WTC11 (cell line): ENCODE data around the gene SETD1B. TPM values are rescaled to one million over a fixed set of nuclear protein-coding genes. Genes with fewer than 3 reads are reported as not detected.
"Not testable (repeated sequence)": the region's sequence is repeated elsewhere in the genome, so short reads cannot be mapped to it uniquely, and the experiment has no call there.

ENCODE experiments used
- ATAC-seq: fragments of 200-7000 bp; cut with Tn5 transposase; 2 replicates; pipeline ENCODE4 v1.10.0; 2021; ENCODE audit warnings: mild to moderate bottlenecking, moderate library complexity
- CTCF ChIA-PET: fragments of 300-600 bp; sonication (Branson Sonifier 250); formaldehyde crosslinking; loops from one replicate; lab custom pipeline; 2021; ENCODE audit warnings: antibody characterized with exemption; lab: Charles Lee
- POLR2A ChIA-PET: fragments of 350-600 bp; sonication (Branson Sonifier 250); formaldehyde crosslinking; loops from one replicate; lab custom pipeline; 2021; ENCODE audit warnings: antibody characterized with exemption; lab: Charles Lee
- DNase-seq: peaks from one replicate; pipeline ENCODE4 v3.0.0; 2021; ENCODE audit warnings: low spot score
- H3K27ac Mint-ChIP-seq: 2 replicates; pipeline ENCODE4 v1.8.0; 2021; ENCODE audit warnings: mixed read lengths
- H3K27me3 Mint-ChIP-seq: 2 replicates; pipeline ENCODE4 v1.8.0; 2021; ENCODE audit warnings: low read depth, mild to moderate bottlenecking, moderate library complexity, mixed read lengths
- H3K36me3 Mint-ChIP-seq: 2 replicates; pipeline ENCODE4 v1.8.0; 2021; ENCODE audit warnings: mixed read lengths
- H3K4me1 Mint-ChIP-seq: 2 replicates; pipeline ENCODE4 v1.8.0; 2022; ENCODE audit warnings: mixed read lengths
- H3K4me3 Mint-ChIP-seq: 2 replicates; pipeline ENCODE4 v1.8.0; 2021; ENCODE audit warnings: mild to moderate bottlenecking, moderate library complexity, mixed read lengths
- H3K9me3 Mint-ChIP-seq: 2 replicates; pipeline ENCODE4 v1.8.0; 2021; ENCODE audit warnings: mixed read lengths
- CTCF ChIP-seq: fragments of 200-600 bp; IDR thresholded peaks from 2 replicates; pipeline ENCODE4 v1.8.0; 2022; ENCODE audit warnings: antibody characterized with exemption
- EMX1 ChIP-seq: fragments of 250-450 bp; sonication (Bioruptor Pico); IDR thresholded peaks from 2 replicates; pipeline ENCODE4 v1.8.0; 2021; ENCODE audit warnings: mild to moderate bottlenecking
- FOXJ3 ChIP-seq: sonication (generic); formaldehyde crosslinking; IDR thresholded peaks from 2 replicates; pipeline ENCODE4 v1.9.0; 2021; ENCODE audit warnings: missing genetic modification reagents, mild to moderate bottlenecking, borderline replicate concordance
- HMGA2 ChIP-seq: fragments of 250-450 bp; sonication (Bioruptor Pico); IDR thresholded peaks from 2 replicates; pipeline ENCODE4 v1.4.0; 2021; ENCODE audit warnings: mild to moderate bottlenecking, moderate library complexity
- JAZF1 ChIP-seq: fragments of 250-450 bp; sonication (Bioruptor Pico); IDR thresholded peaks from 2 replicates; pipeline ENCODE4 v1.9.0; 2021; ENCODE audit warnings: moderate library complexity, mild to moderate bottlenecking, inconsistent platforms
- NFE2L1 ChIP-seq: sonication (generic); formaldehyde crosslinking; IDR thresholded peaks from 2 replicates; pipeline ENCODE4 v1.8.1; 2023; ENCODE audit warnings: missing genetic modification reagents
- NFYB ChIP-seq: sonication (generic); formaldehyde crosslinking; conservative IDR thresholded peaks from 2 replicates; pipeline ENCODE4 v1.8.0; 2022; ENCODE audit warnings: low read depth, missing genetic modification reagents
- NR2C2 ChIP-seq: sonication (generic); formaldehyde crosslinking; IDR thresholded peaks from 2 replicates; pipeline ENCODE4 v1.8.0; 2022; ENCODE audit warnings: mild to moderate bottlenecking, missing genetic modification reagents
- RELA ChIP-seq: sonication (generic); formaldehyde crosslinking; IDR thresholded peaks from 2 replicates; pipeline ENCODE4 v1.8.1; 2022; ENCODE audit warnings: missing genetic modification reagents, mild to moderate bottlenecking, borderline replicate concordance
- SP1 ChIP-seq: sonication (generic); formaldehyde crosslinking; conservative IDR thresholded peaks from 2 replicates; pipeline ENCODE4 v1.8.1; 2022; ENCODE audit warnings: missing genetic modification reagents
- TEAD1 ChIP-seq: sonication (generic); formaldehyde crosslinking; IDR thresholded peaks from 2 replicates; pipeline ENCODE4 v1.8.0; 2022; ENCODE audit warnings: mild to moderate bottlenecking, missing genetic modification reagents
- ZBTB21 ChIP-seq: sonication (generic); formaldehyde crosslinking; IDR thresholded peaks from 2 replicates; pipeline ENCODE4 v1.8.1; 2023; ENCODE audit warnings: mild to moderate bottlenecking, missing genetic modification reagents, borderline replicate concordance
- ZNF219 ChIP-seq: sonication (generic); formaldehyde crosslinking; IDR thresholded peaks from 2 replicates; pipeline ENCODE4 v1.8.0; 2023; ENCODE audit warnings: missing genetic modification reagents, mild to moderate bottlenecking, borderline replicate concordance
- ZNF532 ChIP-seq: fragments of 250-450 bp; sonication (Bioruptor Pico); IDR thresholded peaks from 2 replicates; pipeline ENCODE4 v1.9.0; 2021; ENCODE audit warnings: mild to moderate bottlenecking, borderline replicate concordance
- total RNA-seq: library from RNA; stranded (reverse); gene quantifications from 3 replicates; pipeline ENCODE4 v1.2.3, GENCODE V29; 2021
- TF ChIP-seq, protein P1 (sequence below): sonication (generic); formaldehyde crosslinking; IDR thresholded peaks from 2 replicates; pipeline ENCODE4 v1.8.1; 2023; ENCODE audit warnings: mild to moderate bottlenecking, moderate library complexity, missing genetic modification reagents
- TF ChIP-seq, protein P2 (sequence below): sonication (generic); formaldehyde crosslinking; IDR thresholded peaks from 2 replicates; pipeline ENCODE4 v1.8.1; 2022; ENCODE audit warnings: missing genetic modification reagents, borderline replicate concordance
- TF ChIP-seq, protein P3 (sequence below): sonication (generic); formaldehyde crosslinking; IDR thresholded peaks from 2 replicates; pipeline ENCODE4 v1.8.1; 2023; ENCODE audit warnings: mild to moderate bottlenecking, missing genetic modification reagents, borderline replicate concordance
- TF ChIP-seq, protein P4 (sequence below): sonication (generic); formaldehyde crosslinking; IDR thresholded peaks from 2 replicates; pipeline ENCODE4 v1.8.1; 2023; ENCODE audit warnings: mild to moderate bottlenecking, missing genetic modification reagents, moderate library complexity
- TF ChIP-seq, protein P5 (sequence below): sonication (generic); formaldehyde crosslinking; IDR thresholded peaks from 2 replicates; pipeline ENCODE4 v1.8.1; 2023; ENCODE audit warnings: mild to moderate bottlenecking, missing genetic modification reagents, moderate library complexity
- TF ChIP-seq, protein P6 (sequence below): sonication (generic); formaldehyde crosslinking; IDR thresholded peaks from 2 replicates; pipeline ENCODE4 v1.8.0; 2022; ENCODE audit warnings: mild to moderate bottlenecking, missing genetic modification reagents

The SETD1B gene
- total RNA-seq, 1 experiment from 2014 or later: 19.5 TPM

DNA sequence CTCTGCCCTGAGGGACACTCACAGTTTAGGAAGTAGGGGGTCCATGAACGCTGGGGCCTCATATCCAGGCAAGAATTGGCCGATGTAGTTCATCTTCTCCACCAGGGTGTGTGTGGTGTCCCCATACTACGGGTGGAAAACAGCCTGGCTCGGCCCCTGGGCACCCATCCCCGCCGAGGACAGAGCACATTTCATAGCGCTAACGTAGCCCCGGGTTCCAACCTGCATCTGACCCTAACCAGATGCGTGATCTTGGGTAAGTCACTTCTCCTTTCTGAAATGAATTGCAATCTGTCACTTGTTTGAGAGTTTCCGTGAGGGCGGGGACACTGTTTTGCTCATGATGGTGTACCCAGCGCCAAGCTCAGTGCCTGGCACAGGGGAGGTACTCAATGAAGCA is 45.9 kb downstream of the SETD1B start:
- Mint-ChIP-seq H3K4me1 (no peaks in the 10 kb centered on the region), H3K4me3 (no peak overlapping the region), H3K27me3 (peaks cover 3% of the 10 kb centered on the region), H3K9me3 (no peaks in the 10 kb centered on the region), H3K27ac (no peak overlapping the region), H3K36me3 (no peaks in the 10 kb centered on the region)
- ChIA-PET CTCF (interaction anchor here (1.2 kb wide), 1 partner anchor 69 kb away, joined by 4 read pairs; the partner anchor contains the start of gene CFAP251), POLR2A (no interaction called here)
- no peak for TF ChIP-seq SP1
- no peak for TF ChIP-seq NFYB (CRISPR knock-in tag)
- TF ChIP-seq, protein P1, sequence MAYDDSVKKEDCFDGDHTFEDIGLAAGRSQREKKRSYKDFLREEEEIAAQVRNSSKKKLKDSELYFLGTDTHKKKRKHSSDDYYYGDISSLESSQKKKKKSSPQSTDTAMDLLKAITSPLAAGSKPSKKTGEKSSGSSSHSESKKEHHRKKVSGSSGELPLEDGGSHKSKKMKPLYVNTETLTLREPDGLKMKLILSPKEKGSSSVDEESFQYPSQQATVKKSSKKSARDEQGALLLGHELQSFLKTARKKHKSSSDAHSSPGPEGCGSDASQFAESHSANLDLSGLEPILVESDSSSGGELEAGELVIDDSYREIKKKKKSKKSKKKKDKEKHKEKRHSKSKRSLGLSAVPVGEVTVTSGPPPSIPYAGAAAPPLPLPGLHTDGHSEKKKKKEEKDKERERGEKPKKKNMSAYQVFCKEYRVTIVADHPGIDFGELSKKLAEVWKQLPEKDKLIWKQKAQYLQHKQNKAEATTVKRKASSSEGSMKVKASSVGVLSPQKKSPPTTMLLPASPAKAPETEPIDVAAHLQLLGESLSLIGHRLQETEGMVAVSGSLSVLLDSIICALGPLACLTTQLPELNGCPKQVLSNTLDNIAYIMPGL (CRISPR knock-in tag): no peak
- TF ChIP-seq, protein P2, sequence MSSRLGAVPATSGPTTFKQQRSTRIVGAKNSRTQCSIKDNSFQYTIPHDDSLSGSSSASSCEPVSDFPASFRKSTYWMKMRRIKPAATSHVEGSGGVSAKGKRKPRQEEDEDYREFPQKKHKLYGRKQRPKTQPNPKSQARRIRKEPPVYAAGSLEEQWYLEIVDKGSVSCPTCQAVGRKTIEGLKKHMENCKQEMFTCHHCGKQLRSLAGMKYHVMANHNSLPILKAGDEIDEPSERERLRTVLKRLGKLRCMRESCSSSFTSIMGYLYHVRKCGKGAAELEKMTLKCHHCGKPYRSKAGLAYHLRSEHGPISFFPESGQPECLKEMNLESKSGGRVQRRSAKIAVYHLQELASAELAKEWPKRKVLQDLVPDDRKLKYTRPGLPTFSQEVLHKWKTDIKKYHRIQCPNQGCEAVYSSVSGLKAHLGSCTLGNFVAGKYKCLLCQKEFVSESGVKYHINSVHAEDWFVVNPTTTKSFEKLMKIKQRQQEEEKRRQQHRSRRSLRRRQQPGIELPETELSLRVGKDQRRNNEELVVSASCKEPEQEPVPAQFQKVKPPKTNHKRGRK: no peak
- TF ChIP-seq, protein P3, sequence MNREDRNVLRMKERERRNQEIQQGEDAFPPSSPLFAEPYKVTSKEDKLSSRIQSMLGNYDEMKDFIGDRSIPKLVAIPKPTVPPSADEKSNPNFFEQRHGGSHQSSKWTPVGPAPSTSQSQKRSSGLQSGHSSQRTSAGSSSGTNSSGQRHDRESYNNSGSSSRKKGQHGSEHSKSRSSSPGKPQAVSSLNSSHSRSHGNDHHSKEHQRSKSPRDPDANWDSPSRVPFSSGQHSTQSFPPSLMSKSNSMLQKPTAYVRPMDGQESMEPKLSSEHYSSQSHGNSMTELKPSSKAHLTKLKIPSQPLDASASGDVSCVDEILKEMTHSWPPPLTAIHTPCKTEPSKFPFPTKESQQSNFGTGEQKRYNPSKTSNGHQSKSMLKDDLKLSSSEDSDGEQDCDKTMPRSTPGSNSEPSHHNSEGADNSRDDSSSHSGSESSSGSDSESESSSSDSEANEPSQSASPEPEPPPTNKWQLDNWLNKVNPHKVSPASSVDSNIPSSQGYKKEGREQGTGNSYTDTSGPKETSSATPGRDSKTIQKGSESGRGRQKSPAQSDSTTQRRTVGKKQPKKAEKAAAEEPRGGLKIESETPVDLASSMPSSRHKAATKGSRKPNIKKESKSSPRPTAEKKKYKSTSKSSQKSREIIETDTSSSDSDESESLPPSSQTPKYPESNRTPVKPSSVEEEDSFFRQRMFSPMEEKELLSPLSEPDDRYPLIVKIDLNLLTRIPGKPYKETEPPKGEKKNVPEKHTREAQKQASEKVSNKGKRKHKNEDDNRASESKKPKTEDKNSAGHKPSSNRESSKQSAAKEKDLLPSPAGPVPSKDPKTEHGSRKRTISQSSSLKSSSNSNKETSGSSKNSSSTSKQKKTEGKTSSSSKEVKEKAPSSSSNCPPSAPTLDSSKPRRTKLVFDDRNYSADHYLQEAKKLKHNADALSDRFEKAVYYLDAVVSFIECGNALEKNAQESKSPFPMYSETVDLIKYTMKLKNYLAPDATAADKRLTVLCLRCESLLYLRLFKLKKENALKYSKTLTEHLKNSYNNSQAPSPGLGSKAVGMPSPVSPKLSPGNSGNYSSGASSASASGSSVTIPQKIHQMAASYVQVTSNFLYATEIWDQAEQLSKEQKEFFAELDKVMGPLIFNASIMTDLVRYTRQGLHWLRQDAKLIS (CRISPR knock-in tag): no peak
- TF ChIP-seq ZNF532 (CRISPR knock-in tag): no peak
- TF ChIP-seq, protein P4, sequence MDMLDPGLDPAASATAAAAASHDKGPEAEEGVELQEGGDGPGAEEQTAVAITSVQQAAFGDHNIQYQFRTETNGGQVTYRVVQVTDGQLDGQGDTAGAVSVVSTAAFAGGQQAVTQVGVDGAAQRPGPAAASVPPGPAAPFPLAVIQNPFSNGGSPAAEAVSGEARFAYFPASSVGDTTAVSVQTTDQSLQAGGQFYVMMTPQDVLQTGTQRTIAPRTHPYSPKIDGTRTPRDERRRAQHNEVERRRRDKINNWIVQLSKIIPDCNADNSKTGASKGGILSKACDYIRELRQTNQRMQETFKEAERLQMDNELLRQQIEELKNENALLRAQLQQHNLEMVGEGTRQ (CRISPR knock-in tag): no peak
- no peak for TF ChIP-seq FOXJ3 (CRISPR knock-in tag)
- TF ChIP-seq ZNF219: no peak
- TF ChIP-seq ZBTB21: no peak
- no peak for TF ChIP-seq RELA (CRISPR knock-in tag)
- no peak for TF ChIP-seq HMGA2 (CRISPR knock-in tag)
- TF ChIP-seq, protein P5, sequence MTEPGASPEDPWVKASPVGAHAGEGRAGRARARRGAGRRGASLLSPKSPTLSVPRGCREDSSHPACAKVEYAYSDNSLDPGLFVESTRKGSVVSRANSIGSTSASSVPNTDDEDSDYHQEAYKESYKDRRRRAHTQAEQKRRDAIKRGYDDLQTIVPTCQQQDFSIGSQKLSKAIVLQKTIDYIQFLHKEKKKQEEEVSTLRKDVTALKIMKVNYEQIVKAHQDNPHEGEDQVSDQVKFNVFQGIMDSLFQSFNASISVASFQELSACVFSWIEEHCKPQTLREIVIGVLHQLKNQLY: no peak
- TF ChIP-seq NFE2L1 (CRISPR knock-in tag): no peak
- TF ChIP-seq JAZF1 (CRISPR knock-in tag): no peak
- no peak for TF ChIP-seq TEAD1
- TF ChIP-seq, protein P6, sequence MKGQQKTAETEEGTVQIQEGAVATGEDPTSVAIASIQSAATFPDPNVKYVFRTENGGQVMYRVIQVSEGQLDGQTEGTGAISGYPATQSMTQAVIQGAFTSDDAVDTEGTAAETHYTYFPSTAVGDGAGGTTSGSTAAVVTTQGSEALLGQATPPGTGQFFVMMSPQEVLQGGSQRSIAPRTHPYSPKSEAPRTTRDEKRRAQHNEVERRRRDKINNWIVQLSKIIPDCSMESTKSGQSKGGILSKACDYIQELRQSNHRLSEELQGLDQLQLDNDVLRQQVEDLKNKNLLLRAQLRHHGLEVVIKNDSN (CRISPR knock-in tag): no peak
- no peak for TF ChIP-seq NR2C2 (CRISPR knock-in tag)
- no peak for TF ChIP-seq EMX1 (CRISPR knock-in tag)
- TF ChIP-seq CTCF: no peak
- no peak for DNase-seq
- ATAC-seq: peak; percentile 60; the same call in 1 of the 2 replicates

DNA sequence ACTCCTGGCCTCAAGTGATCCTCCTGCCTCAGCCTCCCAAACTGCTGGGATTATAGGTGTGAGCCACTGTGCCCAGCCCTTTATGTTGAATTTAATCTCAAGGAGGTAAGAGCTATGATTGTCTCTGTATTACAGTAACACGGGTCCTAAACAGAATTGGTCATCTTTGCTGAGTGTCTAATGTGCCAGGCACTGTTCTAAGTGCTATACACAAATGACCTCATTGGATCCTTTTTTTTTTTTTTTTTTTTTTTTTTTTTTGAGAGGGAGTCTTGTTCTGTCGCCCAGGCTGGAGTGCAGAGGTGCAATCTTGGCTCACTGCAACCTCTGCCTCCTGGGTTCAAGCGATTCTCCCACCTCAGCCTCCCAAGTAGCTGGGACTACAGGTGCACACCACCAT is 48.6 kb downstream of the SETD1B start:
- ATAC-seq, CTCF ChIA-PET, POLR2A ChIA-PET: not testable (repeated sequence)

More for the DNA sequence above, 48.6 kb downstream of the SETD1B start:
- not testable (repeated sequence) for H3K36me3 Mint-ChIP-seq, H3K27me3 Mint-ChIP-seq, H3K4me3 Mint-ChIP-seq, H3K27ac Mint-ChIP-seq, DNase-seq, H3K4me1 Mint-ChIP-seq, H3K9me3 Mint-ChIP-seq
